ENCODE measurements around the gene SAE1.

DNA sequence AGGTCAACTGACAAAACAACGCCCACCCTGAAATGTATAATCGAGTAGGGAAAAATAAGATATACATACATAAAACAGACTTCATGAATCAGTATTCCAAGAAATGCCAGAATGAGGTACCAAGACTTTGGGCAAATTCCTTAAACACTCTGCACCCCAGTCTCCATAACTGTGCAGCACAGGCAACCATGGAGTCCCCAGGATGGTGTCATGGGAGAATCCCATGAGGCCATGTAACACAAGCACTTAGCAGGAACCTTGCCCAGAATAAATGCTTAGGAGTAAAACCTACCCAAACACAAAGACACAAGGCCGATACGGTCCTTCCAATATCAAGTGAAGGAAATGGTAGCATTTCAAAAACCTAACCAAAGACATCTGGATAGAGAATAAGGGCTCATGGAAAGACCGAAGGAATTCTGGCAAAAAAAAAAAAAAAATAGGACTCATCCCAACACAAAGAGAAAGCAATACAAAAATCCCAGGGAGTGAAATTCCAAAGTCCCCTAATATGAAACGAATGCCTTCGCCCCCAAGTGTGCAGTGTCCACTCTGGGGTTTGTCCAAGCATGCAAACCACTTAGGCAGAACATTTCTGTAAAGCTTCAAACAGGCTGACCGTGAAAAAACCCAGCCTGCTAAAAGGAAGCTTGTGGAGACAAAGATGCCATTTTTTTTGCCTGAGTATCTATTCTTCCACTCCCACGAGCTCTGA lies 28.1 kb upstream of the SAE1 start:
- TF ChIP-seq, protein P1, sequence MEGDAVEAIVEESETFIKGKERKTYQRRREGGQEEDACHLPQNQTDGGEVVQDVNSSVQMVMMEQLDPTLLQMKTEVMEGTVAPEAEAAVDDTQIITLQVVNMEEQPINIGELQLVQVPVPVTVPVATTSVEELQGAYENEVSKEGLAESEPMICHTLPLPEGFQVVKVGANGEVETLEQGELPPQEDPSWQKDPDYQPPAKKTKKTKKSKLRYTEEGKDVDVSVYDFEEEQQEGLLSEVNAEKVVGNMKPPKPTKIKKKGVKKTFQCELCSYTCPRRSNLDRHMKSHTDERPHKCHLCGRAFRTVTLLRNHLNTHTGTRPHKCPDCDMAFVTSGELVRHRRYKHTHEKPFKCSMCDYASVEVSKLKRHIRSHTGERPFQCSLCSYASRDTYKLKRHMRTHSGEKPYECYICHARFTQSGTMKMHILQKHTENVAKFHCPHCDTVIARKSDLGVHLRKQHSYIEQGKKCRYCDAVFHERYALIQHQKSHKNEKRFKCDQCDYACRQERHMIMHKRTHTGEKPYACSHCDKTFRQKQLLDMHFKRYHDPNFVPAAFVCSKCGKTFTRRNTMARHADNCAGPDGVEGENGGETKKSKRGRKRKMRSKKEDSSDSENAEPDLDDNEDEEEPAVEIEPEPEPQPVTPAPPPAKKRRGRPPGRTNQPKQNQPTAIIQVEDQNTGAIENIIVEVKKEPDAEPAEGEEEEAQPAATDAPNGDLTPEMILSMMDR (IDR thresholded peaks at IDR 0.05): no peak
- TF ChIP-seq POLR2AphosphoS5 (IDR thresholded peaks at IDR 0.05): no peak
